HuH-7 (cell line): Measurements from ENCODE around the gene TIMELESS.
"Not testable (repeated sequence)": the region's sequence is repeated elsewhere in the genome, so short reads cannot be mapped to it uniquely, and the experiment has no call there.

Source experiments
- DNase-seq: peaks from one replicate; pipeline ENCODE4 v3.0.0; 2011; ENCODE audit warnings: low spot score

The TIMELESS gene

GRCh38 chr12:56468216-56469006 lies 19.2 kb upstream of the TIMELESS start, which contains the start of gene SPRYD4:
SPRYD4 (plus strand) TSS chr12:56468578; CDS start chr12:56468592, 14 bp downstream.
- peak; percentile 87 for DNase-seq

- no peak for DNase-seq
Measured at GRCh38 chr12:56462565-56462964, 13.3 kb upstream of the TIMELESS start.

- no peak for DNase-seq
Measured at GRCh38 chr12:56461235-56462159, 12.3 kb upstream of the TIMELESS start.

- no peak for DNase-seq
Measured at GRCh38 chr12:56457817-56458216, 8.6 kb upstream of the TIMELESS start.

GRCh38 chr12:56454557-56454956 lies 5.3 kb upstream of the TIMELESS start, which contains the start of gene MIP:
MIP (minus strand) TSS chr12:56454657; CDS start chr12:56454613, 44 bp downstream.
- DNase-seq: no peak

GRCh38 chr12:56451147-56451546 lies 1.9 kb upstream of the TIMELESS start:
- no peak for DNase-seq

GRCh38 chr12:56450241-56450640 lies 1.0 kb upstream of the TIMELESS start:
- DNase-seq: no peak

GRCh38 chr12:56449622-56449984 lies 377 bp upstream of the TIMELESS start:
- no peak for DNase-seq

- DNase-seq: not testable (repeated sequence)
Measured at GRCh38 chr12:56443208-56443607, 6.0 kb downstream of the TIMELESS start.

GRCh38 chr12:56437430-56438176 lies 11.6 kb downstream of the TIMELESS start:
- no peak for DNase-seq

- no peak for DNase-seq
Measured at GRCh38 chr12:56434828-56435227, 14.4 kb downstream of the TIMELESS start.

- no peak for DNase-seq
Measured at GRCh38 chr12:56431850-56432249, 17.4 kb downstream of the TIMELESS start.

GRCh38 chr12:56431288-56431687 lies 17.9 kb downstream of the TIMELESS start:
- DNase-seq: no peak

- no peak for DNase-seq
Measured at GRCh38 chr12:56425940-56426438, 23.2 kb downstream of the TIMELESS start.

GRCh38 chr12:56425193-56425592 lies 24.0 kb downstream of the TIMELESS start:
- no peak for DNase-seq

- no peak for DNase-seq
Measured at GRCh38 chr12:56420411-56420810, 28.8 kb downstream of the TIMELESS start.

- DNase-seq: no peak
Measured at GRCh38 chr12:56417739-56418138, 31.5 kb downstream of the TIMELESS start.

- no peak for DNase-seq
Measured at GRCh38 chr12:56414401-56414800, 34.8 kb downstream of the TIMELESS start.

- DNase-seq: no peak
Measured at GRCh38 chr12:56413392-56413791, 35.8 kb downstream of the TIMELESS start.

- DNase-seq: no peak
Measured at GRCh38 chr12:56411781-56412639, 37.2 kb downstream of the TIMELESS start.

GRCh38 chr12:56410768-56411167 lies 38.5 kb downstream of the TIMELESS start:
- no peak for DNase-seq
